CD8-positive, alpha-beta memory T cell (primary cell): ENCODE results near the gene ZNF710. TPM values are rescaled to one million over a fixed set of nuclear protein-coding genes. Genes with fewer than 3 reads are reported as not detected.
"Not testable (repeated sequence)": the region's sequence is repeated elsewhere in the genome, so short reads cannot be mapped to it uniquely, and the experiment has no call there.

ENCODE experiments used
- CTCF ChIA-PET: fragments of 350-600 bp; sonication (Branson Sonifier 250); formaldehyde crosslinking; loops from one replicate; lab custom pipeline; 2021; ENCODE audit warnings: antibody characterized with exemption; lab: Charles Lee
- POLR2A ChIA-PET: fragments of 350-600 bp; sonication (Branson Sonifier 250); formaldehyde crosslinking; loops from one replicate; lab custom pipeline; 2021; ENCODE audit warnings: antibody characterized with exemption; lab: Charles Lee
- DNase-seq, 5 donors: peaks; one replicate each; pipeline versions ENCODE4 v3.0.0 to v3.0.0-alpha.2; 2020 to 2022; ENCODE audit warnings: mixed read lengths in 1 of 5
- H3K27ac ChIP-seq: one replicate; pipeline ENCODE4 v1.7.0; 2013; ENCODE audit warnings: low read depth, mild to moderate bottlenecking, low read length, moderate library complexity
- H3K27me3 ChIP-seq: 2 replicates; pipeline ENCODE4 v1.7.0; 2013; ENCODE audit warnings: low read length, mild to moderate bottlenecking; ENCODE audit not compliant: insufficient read depth, poor library complexity, severe bottlenecking
- H3K36me3 ChIP-seq: 2 replicates; pipeline ENCODE4 v1.7.0; 2013; ENCODE audit warnings: mild to moderate bottlenecking, low read length, moderate library complexity; ENCODE audit not compliant: insufficient read depth
- H3K4me1 ChIP-seq: 2 replicates; pipeline ENCODE4 v1.7.0; 2013; ENCODE audit warnings: mild to moderate bottlenecking, low read length, moderate library complexity; ENCODE audit not compliant: insufficient read depth
- H3K4me3 ChIP-seq: 2 replicates; pipeline ENCODE4 v1.7.0; 2013; ENCODE audit warnings: mild to moderate bottlenecking, low read length
- H3K9me3 ChIP-seq: 2 replicates; pipeline ENCODE4 v1.7.0; 2013; ENCODE audit warnings: mild to moderate bottlenecking, low read length
- H3K27ac Mint-ChIP-seq, 8 donors: one replicate each; pipeline ENCODE4 v1.8.0; 2020 to 2021; ENCODE audit warnings: mixed read lengths in 8 of 8, mild to moderate bottlenecking in 6 of 8, inconsistent platforms in 3 of 8, moderate library complexity in 3 of 8
- H3K27me3 Mint-ChIP-seq, 2 donors: one replicate each; pipeline ENCODE4 v1.8.0; 2020 to 2021; ENCODE audit warnings: mixed read lengths in 2 of 2, mild to moderate bottlenecking in 1 of 2, moderate library complexity in 1 of 2
- H3K36me3 Mint-ChIP-seq, 3 donors: one replicate each; pipeline ENCODE4 v1.8.0; 2020 to 2021; ENCODE audit warnings: mixed read lengths in 3 of 3, inconsistent platforms in 1 of 3, mild to moderate bottlenecking in 1 of 3
- H3K4me1 Mint-ChIP-seq, 3 donors: one replicate each; pipeline ENCODE4 v1.8.0; 2020 to 2021; ENCODE audit warnings: mixed read lengths in 3 of 3, inconsistent platforms in 1 of 3, mild to moderate bottlenecking in 1 of 3
- H3K4me3 Mint-ChIP-seq, 7 donors: one replicate each; pipeline ENCODE4 v1.8.0; 2020 to 2021; ENCODE audit warnings: mixed read lengths in 7 of 7, mild to moderate bottlenecking in 6 of 7, moderate library complexity in 4 of 7, inconsistent platforms in 2 of 7
- H3K9me3 Mint-ChIP-seq, 5 donors: one replicate each; pipeline ENCODE4 v1.8.0; 2020 to 2022; ENCODE audit warnings: mixed read lengths in 5 of 5, mild to moderate bottlenecking in 3 of 5, moderate library complexity in 2 of 5, inconsistent platforms in 1 of 5
- polyA plus RNA-seq: library from polyadenylated mRNA; unstranded; fragments of 300-500 nt; fragmentation: Illumina TruSeq; gene quantifications from one replicate; pipeline ENCODE4 v1.2.3, GENCODE V29; 2021
- total RNA-seq, 2 experiments: library from RNA; stranded (reverse); gene quantifications; one replicate each; pipeline ENCODE4 v1.2.3, GENCODE V29; 2021

ZNF710 gene
- total and polyA plus RNA-seq, 3 experiments from 2014 or later = 2.6 to 13.2 (median 13.2) TPM

GRCh38 chr15:90063770-90064247, 62.7 kb downstream of the ZNF710 start:
- CTCF ChIA-PET = no interaction called here

GRCh38 chr15:90064911-90065681, 64.0 kb downstream of the ZNF710 start:
- Histone ChIP-seq H3K9me3 (no peaks in the 10 kb centered on the region), H3K27me3 (no peaks in the 10 kb centered on the region), H3K36me3 (no peaks in the 10 kb centered on the region), H3K4me1 (peaks cover 25% of the 10 kb centered on the region), H3K4me3 (no peak overlapping the region), H3K27ac (no peak overlapping the region)
- Mint-ChIP-seq H3K27me3 (no peaks in the 10 kb centered on the region), H3K9me3 (no peaks in the 10 kb centered on the region), H3K36me3 (peaks cover 0 to 24% (median 3%) of the 10 kb centered on the region in 3 donors), H3K4me3 (no peak overlapping the region), H3K27ac (peak overlapping the region in 2 of 8 donors; percentile 26 to 47), H3K4me1 (peaks cover 14 to 21% (median 19%) of the 10 kb centered on the region in 3 donors)
- CTCF ChIA-PET = no interaction called here
- POLR2A ChIA-PET = no interaction called here
- no peak for DNase-seq

More at GRCh38 chr15:90063770-90064247, 62.7 kb downstream of the ZNF710 start:
- H3K4me3 ChIP-seq = no peak overlapping the region
- H3K27ac ChIP-seq = no peak overlapping the region
- peaks cover 36% of the 10 kb centered on the region for H3K4me1 ChIP-seq
- H3K4me3 Mint-ChIP-seq = no peak overlapping the region
- H3K4me1 Mint-ChIP-seq = peaks cover 26 to 34% (median 32%) of the 10 kb centered on the region in 3 donors
- H3K27me3 ChIP-seq = no peaks in the 10 kb centered on the region
- peak overlapping the region in 4 of 8 donors; percentile 29 to 68 (median 50) for H3K27ac Mint-ChIP-seq
- H3K27me3 Mint-ChIP-seq = no peaks in the 10 kb centered on the region
- POLR2A ChIA-PET = no interaction called here
- no peak for DNase-seq
- H3K36me3 Mint-ChIP-seq = peaks cover 0 to 16% (median 3%) of the 10 kb centered on the region in 3 donors
- H3K9me3 Mint-ChIP-seq = no peaks in the 10 kb centered on the region
- no peaks in the 10 kb centered on the region for H3K9me3 ChIP-seq
- H3K36me3 ChIP-seq = no peaks in the 10 kb centered on the region

- CTCF ChIA-PET = no interaction called here
- peaks cover 12 to 20% (median 17%) of the 10 kb centered on the region in 3 donors for H3K4me1 Mint-ChIP-seq
- Histone ChIP-seq H3K4me3 (no peak overlapping the region), H3K36me3 (no peaks in the 10 kb centered on the region), H3K27ac (no peak overlapping the region), H3K27me3 (no peaks in the 10 kb centered on the region), H3K4me1 (peaks cover 20% of the 10 kb centered on the region), H3K9me3 (no peaks in the 10 kb centered on the region)
- no peak overlapping the region for H3K4me3 Mint-ChIP-seq
- H3K27ac Mint-ChIP-seq = peak overlapping the region in 2 of 8 donors; percentile 47
- POLR2A ChIA-PET = no interaction called here
- H3K9me3 Mint-ChIP-seq = no peaks in the 10 kb centered on the region
- DNase-seq = no peak
- H3K36me3 Mint-ChIP-seq = peaks cover 0 to 24% (median 3%) of the 10 kb centered on the region in 3 donors
- no peaks in the 10 kb centered on the region for H3K27me3 Mint-ChIP-seq
Observed at GRCh38 chr15:90065682-90066049, 64.5 kb downstream of the ZNF710 start.

GRCh38 chr15:90067181-90067952, 66.2 kb downstream of the ZNF710 start:
- no peaks in the 10 kb centered on the region for H3K27me3 Mint-ChIP-seq
- no peak overlapping the region for H3K27ac Mint-ChIP-seq

GRCh38 chr15:90067953-90068606, 67.0 kb downstream of the ZNF710 start:
- Histone ChIP-seq H3K4me1 (no peaks in the 10 kb centered on the region), H3K36me3 (no peaks in the 10 kb centered on the region), H3K9me3 (no peaks in the 10 kb centered on the region), H3K27ac (no peak overlapping the region), H3K4me3 (no peak overlapping the region), H3K27me3 (no peaks in the 10 kb centered on the region)
- H3K9me3 Mint-ChIP-seq = no peaks in the 10 kb centered on the region
- ChIA-PET CTCF (no interaction called here), POLR2A (no interaction called here)
- DNase-seq = no peak
- peaks cover 0 to 29% (median 3%) of the 10 kb centered on the region in 3 donors for H3K36me3 Mint-ChIP-seq
- no peak overlapping the region for H3K4me3 Mint-ChIP-seq
- H3K27ac Mint-ChIP-seq = no peak overlapping the region
- H3K27me3 Mint-ChIP-seq = no peaks in the 10 kb centered on the region
- peaks cover 3 to 9% (median 4%) of the 10 kb centered on the region in 3 donors for H3K4me1 Mint-ChIP-seq

More at GRCh38 chr15:90067181-90067952, 66.2 kb downstream of the ZNF710 start:
- no peak overlapping the region for H3K4me3 Mint-ChIP-seq
- CTCF ChIA-PET = interaction anchor here (1.3 kb wide), 1 partner anchor 15 kb away, joined by 3 read pairs; no protein-coding TSS in a partner anchor
- no peak for DNase-seq
- H3K4me1 Mint-ChIP-seq = peaks cover 7 to 14% (median 9%) of the 10 kb centered on the region in 3 donors
- POLR2A ChIA-PET = no interaction called here
- Histone ChIP-seq H3K4me3 (no peak overlapping the region), H3K4me1 (peaks cover 5% of the 10 kb centered on the region), H3K27me3 (no peaks in the 10 kb centered on the region), H3K9me3 (no peaks in the 10 kb centered on the region), H3K36me3 (no peaks in the 10 kb centered on the region), H3K27ac (no peak overlapping the region)
- peaks cover 0 to 26% (median 3%) of the 10 kb centered on the region in 3 donors for H3K36me3 Mint-ChIP-seq
- H3K9me3 Mint-ChIP-seq = no peaks in the 10 kb centered on the region

GRCh38 chr15:90070623-90071022, 69.5 kb downstream of the ZNF710 start:
- POLR2A ChIA-PET, H3K27me3 Mint-ChIP-seq, H3K36me3 ChIP-seq, H3K27me3 ChIP-seq, H3K4me1 Mint-ChIP-seq, H3K9me3 ChIP-seq, H3K27ac ChIP-seq, DNase-seq, H3K4me3 Mint-ChIP-seq, H3K9me3 Mint-ChIP-seq, H3K4me1 ChIP-seq, H3K4me3 ChIP-seq: not testable (repeated sequence)
- Mint-ChIP-seq H3K27ac (peak overlapping the region in 1 of 8 donors; percentile 3), H3K36me3 (peaks cover 0 to 45% (median 3%) of the 10 kb centered on the region in 3 donors)
- CTCF ChIA-PET = interaction anchor here (1.0 to 3.1 kb wide), 19 partner anchors 9 to 214 kb away, joined by 3 to 20 read pairs (median 5); no protein-coding TSS in a partner anchor

- Histone ChIP-seq H3K4me1 (no peaks in the 10 kb centered on the region), H3K4me3 (no peak overlapping the region), H3K27me3 (no peaks in the 10 kb centered on the region), H3K9me3 (no peaks in the 10 kb centered on the region), H3K27ac (no peak overlapping the region), H3K36me3 (no peaks in the 10 kb centered on the region)
- H3K9me3 Mint-ChIP-seq = no peaks in the 10 kb centered on the region
- H3K4me3 Mint-ChIP-seq = no peak overlapping the region
- POLR2A ChIA-PET = interaction anchor here (0.6 kb wide), 1 partner anchor 197 kb away, joined by 3 read pairs; no protein-coding TSS in a partner anchor
- peaks cover 3 to 7% (median 4%) of the 10 kb centered on the region in 3 donors for H3K4me1 Mint-ChIP-seq
- CTCF ChIA-PET = interaction anchor here (0.8 to 3.1 kb wide), 23 partner anchors 9 to 310 kb away, joined by 3 to 20 read pairs (median 5); partner anchors contain the start of gene AP3S2
- DNase-seq = peak; percentile 59 to 86 (median 65)
- peak overlapping the region in 5 of 8 donors; percentile 3 to 79 (median 70) for H3K27ac Mint-ChIP-seq
- peaks cover 0 to 51% (median 5%) of the 10 kb centered on the region in 3 donors for H3K36me3 Mint-ChIP-seq
- H3K27me3 Mint-ChIP-seq = no peaks in the 10 kb centered on the region
Observed at GRCh38 chr15:90071220-90071807, 70.2 kb downstream of the ZNF710 start.
